ENCODE results near the gene GLIS1. TPM values are rescaled to one million over a fixed set of nuclear protein-coding genes. Genes with fewer than 3 reads are reported as not detected.

Gene GLIS1
- total RNA-seq, 1 experiment from 2014 or later, result 0.13 TPM

DNA sequence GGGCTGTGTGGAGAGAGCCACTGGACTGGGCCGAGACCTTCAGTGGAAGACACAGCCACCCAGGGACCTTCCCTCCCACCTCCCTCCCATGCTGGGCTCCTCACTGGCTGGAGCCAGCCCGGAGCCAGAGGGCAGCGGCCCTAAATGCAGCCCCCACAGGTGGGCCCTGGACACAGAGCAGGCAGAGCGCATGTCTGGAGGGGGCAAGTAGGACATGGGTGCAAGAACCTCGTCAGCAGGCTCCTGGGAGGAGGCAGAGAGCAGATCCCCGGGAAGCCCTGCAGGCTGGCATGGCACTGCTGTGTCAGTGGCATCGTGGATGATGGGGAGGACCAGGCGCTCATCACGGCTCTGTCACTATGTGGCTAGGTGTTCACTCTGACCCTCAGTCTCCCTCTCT is 234.1 kb downstream of the GLIS1 start:
- Histone ChIP-seq H3K27ac (ENCODE audit: low read depth, low read length, poor library complexity, severe bottlenecking) (no peak overlapping the region), H3K36me3 (ENCODE audit: insufficient read depth, low read length, poor library complexity, severe bottlenecking) (no peaks in the 10 kb centered on the region), H3K4me3 (ENCODE audit: low read depth, low read length, poor library complexity, severe bottlenecking) (no peak overlapping the region), H3K27me3 (replicated peaks; ENCODE audit: insufficient read depth, low read depth, low read length, poor library complexity) (no peaks in the 10 kb centered on the region), H3K4me1 (ENCODE audit: insufficient read depth, low read length, poor library complexity, severe bottlenecking) (peaks cover 12% of the 10 kb centered on the region), H3K9me3 (ENCODE audit: low read depth, low read length, poor library complexity, severe bottlenecking) (no peaks in the 10 kb centered on the region)
- POLR2A ChIA-PET (ENCODE audit: low non-redundant PET), result no interaction called here
- CTCF ChIA-PET, result no interaction called here
- no peak for TF ChIP-seq EZH2 (IDR thresholded peaks at IDR 0.05; ENCODE audit: borderline replicate concordance, low read depth, low read length, poor library complexity, severe bottlenecking)
- TF ChIP-seq, protein P1, sequence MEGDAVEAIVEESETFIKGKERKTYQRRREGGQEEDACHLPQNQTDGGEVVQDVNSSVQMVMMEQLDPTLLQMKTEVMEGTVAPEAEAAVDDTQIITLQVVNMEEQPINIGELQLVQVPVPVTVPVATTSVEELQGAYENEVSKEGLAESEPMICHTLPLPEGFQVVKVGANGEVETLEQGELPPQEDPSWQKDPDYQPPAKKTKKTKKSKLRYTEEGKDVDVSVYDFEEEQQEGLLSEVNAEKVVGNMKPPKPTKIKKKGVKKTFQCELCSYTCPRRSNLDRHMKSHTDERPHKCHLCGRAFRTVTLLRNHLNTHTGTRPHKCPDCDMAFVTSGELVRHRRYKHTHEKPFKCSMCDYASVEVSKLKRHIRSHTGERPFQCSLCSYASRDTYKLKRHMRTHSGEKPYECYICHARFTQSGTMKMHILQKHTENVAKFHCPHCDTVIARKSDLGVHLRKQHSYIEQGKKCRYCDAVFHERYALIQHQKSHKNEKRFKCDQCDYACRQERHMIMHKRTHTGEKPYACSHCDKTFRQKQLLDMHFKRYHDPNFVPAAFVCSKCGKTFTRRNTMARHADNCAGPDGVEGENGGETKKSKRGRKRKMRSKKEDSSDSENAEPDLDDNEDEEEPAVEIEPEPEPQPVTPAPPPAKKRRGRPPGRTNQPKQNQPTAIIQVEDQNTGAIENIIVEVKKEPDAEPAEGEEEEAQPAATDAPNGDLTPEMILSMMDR (conservative IDR thresholded peaks at IDR 0.05; ENCODE audit: low read depth, low read length), result no peak
- no TSS peak for BruUV-seq (replicated peaks)
- intact Hi-C loops (cut with micrococcal nuclease; ENCODE audit: unreplicated experiment), result no loop called here
- DNase-seq (ENCODE audit: low spot score), result no peak

DNA sequence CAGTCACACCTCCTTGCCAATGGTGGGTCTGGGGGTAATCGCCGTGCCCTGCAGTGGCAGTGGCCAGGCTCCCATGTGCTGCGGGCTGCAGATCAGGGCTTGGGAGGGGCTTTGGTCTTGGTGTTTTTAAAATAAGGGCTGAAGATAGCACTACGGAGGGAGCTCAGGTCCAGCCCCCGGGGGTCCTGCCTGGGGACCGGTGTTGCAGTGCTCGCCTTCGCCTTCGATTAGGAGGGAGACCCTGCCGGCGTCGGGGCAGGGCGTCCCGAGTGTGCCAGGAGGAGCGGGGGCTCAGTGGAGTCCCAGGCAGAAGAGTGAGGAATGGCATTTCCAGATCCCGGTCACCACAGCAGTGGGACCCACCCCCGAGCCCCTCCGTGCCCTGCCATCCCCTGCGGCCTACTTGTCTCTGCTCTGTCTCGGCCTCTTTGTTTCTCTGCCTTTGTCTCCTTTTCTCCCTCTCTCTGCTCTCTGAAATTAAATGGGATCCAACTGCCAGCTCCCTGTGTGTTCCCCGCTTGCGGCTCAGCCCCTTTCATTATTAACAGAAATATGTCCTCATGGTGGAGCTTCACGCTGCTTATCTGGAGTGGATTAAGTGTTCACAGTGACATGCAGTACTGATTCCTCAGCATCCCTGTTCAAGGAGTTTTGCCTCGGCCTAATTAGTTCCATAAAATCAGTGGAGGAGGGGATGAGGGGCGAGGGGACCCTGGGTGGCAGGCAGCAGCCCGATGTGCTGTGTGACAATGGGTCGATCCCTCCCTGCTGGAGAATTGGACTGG is 235.3 kb downstream of the GLIS1 start:
- no peaks in the 10 kb centered on the region for H3K27me3 ChIP-seq (replicated peaks; ENCODE audit: insufficient read depth, low read depth, low read length, poor library complexity)
- intact Hi-C loops (cut with micrococcal nuclease; ENCODE audit: unreplicated experiment), result no loop called here
- ChIA-PET CTCF (interaction anchor here (0.7 kb wide), 1 partner anchor 738 kb away, joined by 5 read pairs; no protein-coding TSS in a partner anchor), POLR2A (ENCODE audit: low non-redundant PET) (no interaction called here)
- no peak for DNase-seq (ENCODE audit: low spot score)
- H3K36me3 ChIP-seq (ENCODE audit: insufficient read depth, low read length, poor library complexity, severe bottlenecking), result no peaks in the 10 kb centered on the region
- no peak overlapping the region for H3K27ac ChIP-seq (ENCODE audit: low read depth, low read length, poor library complexity, severe bottlenecking)
- peaks cover 12% of the 10 kb centered on the region for H3K4me1 ChIP-seq (ENCODE audit: insufficient read depth, low read length, poor library complexity, severe bottlenecking)
- H3K4me3 ChIP-seq (ENCODE audit: low read depth, low read length, poor library complexity, severe bottlenecking), result no peak overlapping the region
- TF ChIP-seq, protein P1 (conservative IDR thresholded peaks at IDR 0.05; ENCODE audit: low read depth, low read length), result no peak
- no peak for TF ChIP-seq EZH2 (IDR thresholded peaks at IDR 0.05; ENCODE audit: borderline replicate concordance, low read depth, low read length, poor library complexity, severe bottlenecking)
- no TSS peak for BruUV-seq (replicated peaks)
- no peaks in the 10 kb centered on the region for H3K9me3 ChIP-seq (ENCODE audit: low read depth, low read length, poor library complexity, severe bottlenecking)

DNA sequence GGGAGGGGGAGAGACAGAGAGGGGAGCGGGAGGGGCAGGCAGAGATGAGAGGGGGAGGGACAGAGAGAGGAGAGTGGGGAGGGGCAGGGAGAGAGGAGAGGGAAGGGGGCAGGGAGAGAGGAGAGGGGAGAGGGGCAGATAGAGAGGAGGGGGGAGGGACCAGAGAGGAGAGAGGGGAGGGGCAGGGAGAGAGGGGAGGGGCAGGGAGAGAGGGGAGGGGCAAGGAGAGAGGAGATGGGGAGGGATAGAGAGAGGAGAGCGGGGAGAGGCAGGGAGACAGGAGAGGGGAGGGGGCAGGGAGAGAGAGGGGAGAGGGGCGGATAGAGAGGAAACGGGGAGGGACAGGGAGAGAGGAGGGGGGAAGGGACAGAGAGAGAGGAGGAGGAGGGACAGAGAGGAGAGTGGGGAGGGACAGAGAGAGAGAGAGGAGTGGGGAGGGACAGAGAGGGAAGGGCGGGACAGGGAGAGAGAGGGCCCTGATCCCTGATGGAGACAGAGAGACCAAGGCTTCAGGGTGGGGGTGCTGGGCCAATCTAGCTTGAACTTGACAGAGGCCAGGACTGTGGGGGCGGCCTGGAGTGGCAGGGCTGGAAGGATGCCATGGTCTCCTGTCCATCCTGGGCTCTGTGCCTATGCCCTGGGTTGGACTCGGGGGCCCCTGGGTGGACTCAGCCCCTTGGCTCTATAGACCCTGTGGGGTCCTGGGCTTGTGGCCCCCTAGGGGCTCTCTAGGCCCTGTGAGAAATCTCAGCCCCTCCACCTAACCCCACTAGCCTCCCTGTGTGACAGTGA is 236.1 kb downstream of the GLIS1 start:
- POLR2A ChIA-PET (ENCODE audit: low non-redundant PET), result no interaction called here
- BruUV-seq (replicated peaks), result no TSS peak
- peaks cover 12% of the 10 kb centered on the region for H3K4me1 ChIP-seq (ENCODE audit: insufficient read depth, low read length, poor library complexity, severe bottlenecking)

More for the DNA sequence above, 236.1 kb downstream of the GLIS1 start:
- TF ChIP-seq, protein P1 (conservative IDR thresholded peaks at IDR 0.05; ENCODE audit: low read depth, low read length), result no peak
- no peak for TF ChIP-seq EZH2 (IDR thresholded peaks at IDR 0.05; ENCODE audit: borderline replicate concordance, low read depth, low read length, poor library complexity, severe bottlenecking)
- Histone ChIP-seq H3K27ac (ENCODE audit: low read depth, low read length, poor library complexity, severe bottlenecking) (no peak overlapping the region), H3K36me3 (ENCODE audit: insufficient read depth, low read length, poor library complexity, severe bottlenecking) (no peaks in the 10 kb centered on the region), H3K27me3 (replicated peaks; ENCODE audit: insufficient read depth, low read depth, low read length, poor library complexity) (no peaks in the 10 kb centered on the region), H3K4me3 (ENCODE audit: low read depth, low read length, poor library complexity, severe bottlenecking) (no peak overlapping the region), H3K9me3 (ENCODE audit: low read depth, low read length, poor library complexity, severe bottlenecking) (no peaks in the 10 kb centered on the region)
- intact Hi-C loops (cut with micrococcal nuclease; ENCODE audit: unreplicated experiment), result no loop called here
- DNase-seq (ENCODE audit: low spot score), result no peak
- CTCF ChIA-PET, result interaction anchor here (0.7 kb wide), 1 partner anchor 737 kb away, joined by 5 read pairs; no protein-coding TSS in a partner anchor

All from A673 (cell line).